PC-3 (cell line): ENCODE measurements around the gene CTDNEP1.

ENCODE experiments used
- EZH2 ChIP-seq: fragments of 300-600 bp; sonication (generic); IDR thresholded peaks from one replicate; pipeline ENCODE4 v1.6.1; 2017; ENCODE audit warnings: antibody characterized with exemption, mild to moderate bottlenecking, low read length; ENCODE audit not compliant: unreplicated experiment
- TF ChIP-seq, protein P1 (sequence below): fragments of 300-600 bp; sonication (generic); conservative IDR thresholded peaks from 2 replicates; pipeline ENCODE4 v1.5.1; 2017; ENCODE audit warnings: antibody characterized with exemption, low read depth, mild to moderate bottlenecking, low read length

DNA sequence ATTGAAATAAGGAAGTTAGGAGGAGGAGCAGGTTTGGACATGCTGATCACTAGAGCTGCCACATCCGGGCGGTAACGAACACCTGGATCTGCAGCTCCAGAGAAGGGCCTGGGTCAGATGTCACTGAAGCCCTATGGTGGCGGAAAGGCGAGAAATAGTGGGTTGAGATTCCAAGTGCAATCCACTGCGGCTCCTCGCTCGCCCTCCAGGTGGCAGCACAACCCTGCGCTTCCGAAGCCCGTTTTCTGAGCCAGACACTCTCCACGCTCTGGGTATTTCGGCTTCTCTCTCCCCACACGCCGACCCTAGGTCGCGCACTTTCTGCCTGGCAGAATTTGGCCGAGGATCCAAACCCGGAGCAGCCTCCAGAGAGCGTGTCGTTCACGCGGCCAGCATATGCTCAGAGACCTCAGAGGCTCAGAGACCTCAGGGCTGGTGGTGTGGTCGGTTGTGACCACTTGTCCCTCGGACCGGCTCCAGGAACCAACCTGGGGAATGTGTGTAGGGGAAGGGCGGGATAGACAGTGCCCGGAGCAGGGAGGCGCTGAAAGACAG, 29.1 kb upstream of the CTDNEP1 start:
- TF ChIP-seq EZH2 = no peak
- TF ChIP-seq, protein P1, sequence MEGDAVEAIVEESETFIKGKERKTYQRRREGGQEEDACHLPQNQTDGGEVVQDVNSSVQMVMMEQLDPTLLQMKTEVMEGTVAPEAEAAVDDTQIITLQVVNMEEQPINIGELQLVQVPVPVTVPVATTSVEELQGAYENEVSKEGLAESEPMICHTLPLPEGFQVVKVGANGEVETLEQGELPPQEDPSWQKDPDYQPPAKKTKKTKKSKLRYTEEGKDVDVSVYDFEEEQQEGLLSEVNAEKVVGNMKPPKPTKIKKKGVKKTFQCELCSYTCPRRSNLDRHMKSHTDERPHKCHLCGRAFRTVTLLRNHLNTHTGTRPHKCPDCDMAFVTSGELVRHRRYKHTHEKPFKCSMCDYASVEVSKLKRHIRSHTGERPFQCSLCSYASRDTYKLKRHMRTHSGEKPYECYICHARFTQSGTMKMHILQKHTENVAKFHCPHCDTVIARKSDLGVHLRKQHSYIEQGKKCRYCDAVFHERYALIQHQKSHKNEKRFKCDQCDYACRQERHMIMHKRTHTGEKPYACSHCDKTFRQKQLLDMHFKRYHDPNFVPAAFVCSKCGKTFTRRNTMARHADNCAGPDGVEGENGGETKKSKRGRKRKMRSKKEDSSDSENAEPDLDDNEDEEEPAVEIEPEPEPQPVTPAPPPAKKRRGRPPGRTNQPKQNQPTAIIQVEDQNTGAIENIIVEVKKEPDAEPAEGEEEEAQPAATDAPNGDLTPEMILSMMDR = peak; percentile 80
